HG02588 (cell line): ENCODE data around the gene CBX1.

Experiments used
- ATAC-seq: cut with Tn5 transposase; IDR thresholded peaks from one replicate; pipeline ENCODE4 v1.9.1; 2021; ENCODE audit warnings: mild to moderate bottlenecking, moderate library complexity; ENCODE audit not compliant: unreplicated experiment

Gene CBX1

GRCh38 chr17:48101012-48101720 lies at the start of gene CBX1:
Gene CBX1 (minus strand): TSS chr17:48101478. CDS start chr17:48077004, 24,474 bp downstream.
- ATAC-seq = peak; percentile 86

DNA sequence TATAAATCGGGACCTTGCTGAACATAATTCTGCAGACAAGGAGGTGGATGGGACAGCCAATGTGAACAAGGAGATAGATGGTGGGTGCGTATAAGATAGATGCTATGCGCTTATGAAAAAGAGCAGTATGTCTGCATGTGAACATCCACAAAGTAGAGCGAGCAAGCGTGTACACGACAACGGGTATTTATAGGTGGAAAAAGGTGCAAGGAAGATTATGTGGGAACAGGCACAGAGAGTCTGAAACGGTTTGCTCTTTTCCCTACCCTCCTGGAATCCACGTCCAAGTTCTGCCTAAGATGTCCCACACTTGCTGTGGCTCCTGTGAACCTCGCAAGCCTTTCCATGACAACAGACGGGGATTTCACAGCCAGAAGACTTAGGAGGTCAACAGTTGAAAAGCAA lies 49.3 kb upstream of the CBX1 start:
- no peak for ATAC-seq

GRCh38 chr17:48149787-48150463 lies 48.6 kb upstream of the CBX1 start:
- no peak for ATAC-seq

GRCh38 chr17:48148854-48149786 lies 47.8 kb upstream of the CBX1 start:
- no peak for ATAC-seq

DNA sequence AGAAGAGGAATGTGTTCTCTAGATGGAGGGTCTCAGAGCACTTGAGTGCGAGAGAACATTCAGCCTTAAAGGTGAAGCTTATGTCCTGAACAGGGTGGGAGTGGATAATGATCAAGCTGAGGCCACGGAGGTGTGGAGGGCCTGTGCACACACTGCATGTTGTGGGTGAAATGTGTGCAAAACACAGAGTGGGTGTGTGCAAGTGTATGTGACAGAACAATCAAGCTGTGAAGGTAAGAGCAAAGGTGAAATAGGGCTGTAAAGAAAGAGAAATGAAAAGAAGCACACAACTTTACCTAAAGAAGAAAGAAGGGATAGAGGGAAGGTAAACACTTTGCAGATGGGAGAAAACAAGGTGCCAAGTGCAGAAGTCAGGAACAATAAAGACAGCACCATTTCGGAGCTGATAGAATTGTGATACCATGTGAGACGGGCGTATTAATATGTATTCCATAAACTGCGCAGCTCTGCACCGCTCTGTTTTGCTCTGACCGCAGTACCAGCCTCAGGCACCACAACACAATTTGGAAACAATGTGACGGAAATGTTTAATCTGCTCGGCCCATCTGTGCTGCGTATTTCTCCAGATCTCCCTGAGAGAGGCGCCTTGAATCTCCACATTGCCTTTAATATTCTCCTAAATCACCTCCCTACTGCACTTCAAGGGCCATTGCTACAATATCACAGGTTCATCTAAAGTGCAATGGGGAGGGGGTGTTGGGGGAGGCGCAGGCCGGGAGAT lies 46.9 kb upstream of the CBX1 start:
- no peak for ATAC-seq

DNA sequence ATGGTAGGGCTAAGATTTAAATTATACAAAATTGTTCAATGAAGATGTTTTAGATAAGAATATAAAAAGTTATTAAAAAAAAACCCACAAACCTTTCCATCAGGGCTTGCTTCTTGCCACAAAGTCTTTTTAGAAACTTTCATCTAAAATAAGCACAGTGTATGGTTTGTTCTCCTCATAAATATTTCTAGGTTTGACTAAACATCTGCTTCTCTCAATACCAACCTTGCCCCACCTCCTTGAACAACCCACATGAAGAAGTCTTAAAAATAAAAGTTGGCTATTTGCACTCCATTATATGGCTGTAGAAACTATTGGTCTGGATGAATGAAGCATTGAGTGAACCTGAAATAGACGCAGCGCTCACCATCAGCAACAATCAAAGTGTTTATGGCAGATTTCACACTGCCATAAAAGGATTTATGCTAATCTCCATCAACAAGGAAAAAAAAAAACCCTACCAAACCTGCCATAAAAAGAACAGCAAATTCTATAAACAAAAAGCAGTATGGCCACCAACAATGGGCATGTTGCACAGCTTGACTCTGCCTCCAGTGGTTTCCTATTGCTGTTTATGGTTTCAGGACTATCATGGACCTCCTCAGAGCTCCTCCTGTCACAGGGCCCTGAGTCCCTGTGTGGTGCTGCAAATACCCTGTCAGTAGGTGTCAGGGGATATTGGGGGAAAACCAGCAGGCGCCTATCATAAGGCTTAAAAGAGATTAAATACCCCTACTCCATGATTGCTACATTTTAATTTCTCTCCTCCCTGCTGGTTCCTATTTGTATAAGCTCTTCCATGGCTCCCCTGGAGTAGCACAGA lies 43.9 kb upstream of the CBX1 start:
- ATAC-seq = no peak

DNA sequence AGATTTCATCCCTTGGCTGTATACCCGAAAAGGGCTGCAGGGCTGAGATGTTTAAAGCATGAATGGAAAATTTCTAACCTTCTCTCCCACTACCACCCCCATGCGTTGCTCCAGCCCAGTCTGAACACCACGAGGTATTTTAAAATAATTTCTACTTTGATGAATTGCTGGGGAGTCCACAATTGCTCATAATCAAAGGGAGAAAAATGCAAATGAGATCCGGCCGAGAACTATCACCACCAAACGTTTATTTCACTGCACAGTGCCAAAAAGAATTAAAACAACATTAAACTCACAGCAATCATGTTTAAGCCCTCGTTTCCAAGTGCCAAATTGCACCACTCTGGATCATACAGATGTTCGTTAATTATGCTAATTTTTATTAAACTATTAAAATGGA lies 43.0 kb upstream of the CBX1 start:
- ATAC-seq = no peak

- ATAC-seq = no peak
Observed at GRCh38 chr17:48143629-48144028, 42.4 kb upstream of the CBX1 start.

GRCh38 chr17:48139944-48140343 lies 38.7 kb upstream of the CBX1 start:
- no peak for ATAC-seq

GRCh38 chr17:48137656-48138055 lies 36.4 kb upstream of the CBX1 start:
- no peak for ATAC-seq

DNA sequence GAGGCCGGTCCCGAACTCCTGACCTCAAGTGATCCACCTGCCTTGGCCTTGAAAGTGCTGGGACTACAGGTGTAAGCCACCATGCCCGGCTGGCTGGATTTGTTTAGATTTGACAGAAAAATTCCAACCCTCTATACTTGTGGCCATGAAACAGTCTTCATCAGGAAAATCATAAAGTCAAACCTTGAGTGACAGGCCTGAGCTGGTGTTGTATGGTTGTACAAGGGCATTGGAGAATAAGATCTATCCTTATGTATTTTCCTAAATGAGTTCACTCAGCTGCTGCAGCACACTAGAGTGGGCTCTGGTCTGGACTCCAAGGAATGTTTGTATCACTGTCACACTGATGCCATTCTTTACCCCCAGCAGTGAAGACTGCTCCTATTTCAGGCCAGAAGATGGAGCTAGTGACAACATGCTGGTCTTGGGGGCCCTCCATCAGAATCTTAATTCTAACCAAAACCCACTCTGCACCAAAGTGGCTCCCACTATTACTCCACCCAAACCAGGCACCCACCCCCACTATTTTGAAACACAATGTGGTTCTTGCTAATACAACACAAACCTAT lies 33.7 kb upstream of the CBX1 start:
- ATAC-seq = no peak

GRCh38 chr17:48132385-48132784 lies 31.1 kb upstream of the CBX1 start:
- ATAC-seq = no peak

- no peak for ATAC-seq
Observed at GRCh38 chr17:48131216-48131824, 30.0 kb upstream of the CBX1 start.

DNA sequence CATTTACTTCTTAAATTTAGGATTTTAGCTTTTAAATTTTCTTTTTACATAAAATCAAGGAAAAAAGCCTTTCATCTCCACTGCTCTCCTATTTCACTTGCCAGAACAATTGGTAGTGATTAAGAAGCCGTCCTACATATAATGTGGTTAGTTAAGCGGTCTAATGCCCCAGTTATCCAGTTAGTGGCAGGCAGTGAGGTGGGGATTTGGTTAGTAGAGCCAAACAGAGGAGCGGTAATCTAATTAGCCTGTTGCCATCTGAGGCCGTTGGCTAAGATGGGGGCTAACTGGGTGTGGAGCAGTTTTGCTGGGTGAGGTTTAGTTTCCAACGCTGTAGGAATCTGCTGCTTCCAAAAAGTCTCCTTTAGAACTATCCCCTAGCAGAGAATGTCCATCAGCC lies 28.7 kb upstream of the CBX1 start:
- ATAC-seq = no peak

DNA sequence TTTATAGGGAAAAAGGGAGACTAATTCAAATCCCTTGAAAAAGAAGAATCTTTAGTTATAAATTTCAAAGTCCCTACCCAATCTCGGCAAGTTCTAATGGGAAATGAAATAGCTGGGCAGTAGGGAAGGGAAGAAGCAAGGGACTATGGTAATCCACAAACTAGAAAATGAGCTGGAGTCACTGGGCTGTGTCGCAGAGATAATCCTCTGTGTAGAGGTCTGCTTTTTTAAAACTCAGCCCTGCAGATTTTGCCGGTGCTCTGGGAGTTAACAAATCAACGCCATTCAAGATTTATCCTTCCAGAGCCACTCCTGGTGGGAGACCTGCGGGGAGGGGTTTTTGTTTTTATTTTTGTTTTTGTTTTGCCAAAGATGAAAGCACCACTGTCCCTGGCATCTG lies 27.1 kb upstream of the CBX1 start:
- ATAC-seq = no peak

DNA sequence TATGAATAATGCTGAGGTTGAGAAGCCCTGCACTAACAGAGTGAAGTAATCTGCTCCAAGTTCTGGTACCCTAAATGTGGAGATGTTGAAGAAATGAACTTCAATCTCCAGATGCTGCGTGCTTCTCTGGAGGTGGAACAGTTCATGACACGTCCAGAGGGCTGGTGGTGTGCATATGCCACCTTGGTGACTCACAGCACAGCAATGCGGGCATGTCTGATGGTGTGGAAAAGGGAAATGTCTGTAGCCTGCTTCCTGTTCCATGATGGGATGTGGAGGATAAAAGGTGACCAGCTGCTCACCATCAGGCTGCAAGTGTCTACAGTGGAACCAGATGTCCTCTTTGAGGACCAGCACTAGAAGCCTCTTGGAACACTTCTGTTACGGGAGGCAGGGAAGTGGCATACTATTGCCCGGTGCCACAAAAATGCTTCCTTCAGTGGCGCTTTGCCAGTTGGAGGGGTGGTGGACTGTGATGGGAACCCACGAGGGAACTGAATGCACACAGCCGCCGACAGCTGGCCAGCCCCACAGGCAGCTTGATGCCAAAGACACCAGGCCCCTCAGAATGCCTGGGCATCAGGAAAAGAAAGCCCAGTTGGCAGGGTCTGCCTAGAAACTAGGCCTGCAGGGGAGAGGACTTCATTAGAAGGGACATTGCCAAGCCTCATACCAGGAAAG lies 26.2 kb upstream of the CBX1 start:
- no peak for ATAC-seq

DNA sequence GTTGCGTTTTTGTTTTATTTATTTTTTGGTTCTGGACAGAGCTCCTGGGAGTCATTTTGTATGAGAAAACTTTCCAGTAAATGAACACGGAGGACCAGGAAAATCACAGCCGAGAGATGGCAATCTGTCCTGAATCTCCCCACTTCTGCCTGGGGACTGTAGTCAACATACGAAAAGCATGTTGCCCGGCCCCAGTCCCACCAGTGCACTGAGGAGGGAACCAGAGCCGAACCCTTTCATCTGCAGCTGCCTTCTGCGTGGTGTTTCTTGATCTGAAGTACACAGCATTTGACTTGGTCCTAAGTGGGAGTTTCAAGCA lies 25.2 kb upstream of the CBX1 start:
- ATAC-seq = no peak

- no peak for ATAC-seq
Observed at GRCh38 chr17:48125829-48126531, 24.7 kb upstream of the CBX1 start.
